Neural progenitor cell (in vitro differentiated cells): ENCODE data around the gene AK8.

Source experiments
- EZH2phosphoT487 ChIP-seq: fragments of 200-600 bp; sonication (generic); IDR thresholded peaks from 2 replicates; pipeline ENCODE4 v1.6.1; 2017; ENCODE audit warnings: antibody characterized with exemption
- TF ChIP-seq, protein P1 (sequence below): fragments of 200-600 bp; sonication (generic); IDR thresholded peaks from 2 replicates; pipeline ENCODE4 v1.5.1; 2017; ENCODE audit warnings: antibody characterized with exemption, mild to moderate bottlenecking

DNA sequence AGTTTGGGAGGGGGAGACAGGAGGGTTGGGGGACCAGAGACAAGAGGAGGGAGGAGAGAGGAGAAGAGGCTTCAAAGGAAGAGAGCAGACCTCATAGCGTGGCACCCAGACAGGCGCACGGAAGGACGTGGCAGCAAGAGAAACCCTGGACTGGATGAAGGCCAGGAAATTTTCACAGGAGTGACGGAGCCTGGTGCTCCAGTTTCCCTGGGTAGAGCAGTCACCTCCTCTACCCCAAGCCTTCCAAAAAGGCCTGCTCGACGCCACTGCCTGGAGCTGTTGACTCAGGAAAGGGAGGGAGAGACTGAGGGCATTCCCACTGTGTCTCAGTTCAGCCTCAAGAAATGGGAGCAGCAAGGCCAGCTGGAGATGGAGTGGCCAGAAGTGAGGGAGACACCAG, 19.3 kb downstream of the AK8 start:
- TF ChIP-seq, protein P1, sequence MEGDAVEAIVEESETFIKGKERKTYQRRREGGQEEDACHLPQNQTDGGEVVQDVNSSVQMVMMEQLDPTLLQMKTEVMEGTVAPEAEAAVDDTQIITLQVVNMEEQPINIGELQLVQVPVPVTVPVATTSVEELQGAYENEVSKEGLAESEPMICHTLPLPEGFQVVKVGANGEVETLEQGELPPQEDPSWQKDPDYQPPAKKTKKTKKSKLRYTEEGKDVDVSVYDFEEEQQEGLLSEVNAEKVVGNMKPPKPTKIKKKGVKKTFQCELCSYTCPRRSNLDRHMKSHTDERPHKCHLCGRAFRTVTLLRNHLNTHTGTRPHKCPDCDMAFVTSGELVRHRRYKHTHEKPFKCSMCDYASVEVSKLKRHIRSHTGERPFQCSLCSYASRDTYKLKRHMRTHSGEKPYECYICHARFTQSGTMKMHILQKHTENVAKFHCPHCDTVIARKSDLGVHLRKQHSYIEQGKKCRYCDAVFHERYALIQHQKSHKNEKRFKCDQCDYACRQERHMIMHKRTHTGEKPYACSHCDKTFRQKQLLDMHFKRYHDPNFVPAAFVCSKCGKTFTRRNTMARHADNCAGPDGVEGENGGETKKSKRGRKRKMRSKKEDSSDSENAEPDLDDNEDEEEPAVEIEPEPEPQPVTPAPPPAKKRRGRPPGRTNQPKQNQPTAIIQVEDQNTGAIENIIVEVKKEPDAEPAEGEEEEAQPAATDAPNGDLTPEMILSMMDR, result no peak
- TF ChIP-seq EZH2phosphoT487, result no peak
